HPDE6-E6E7 (cell line): ENCODE results near the gene CCDC7.
"Not testable (repeated sequence)": the region's sequence is repeated elsewhere in the genome, so short reads cannot be mapped to it uniquely, and the experiment has no call there.

ENCODE experiments used
- DNase-seq: peaks from one replicate; pipeline ENCODE4 v3.0.0; 2011; ENCODE audit warnings: missing footprints; ENCODE audit errors: extremely low spot score

The CCDC7 gene

GRCh38 chr10:32887481-32887880 is 441.5 kb downstream of the CCDC7 start:
- DNase-seq, result no peak

- DNase-seq, result no peak
These were observed 442.4 kb downstream of the CCDC7 start for GRCh38 chr10:32888161-32888927.

- DNase-seq, result no peak
These were observed 443.8 kb downstream of the CCDC7 start for GRCh38 chr10:32889631-32890212.

- no peak for DNase-seq
These were observed 444.5 kb downstream of the CCDC7 start for GRCh38 chr10:32890444-32890843.

GRCh38 chr10:32891261-32891660 is 445.3 kb downstream of the CCDC7 start:
- no peak for DNase-seq

GRCh38 chr10:32893434-32893833 is 447.5 kb downstream of the CCDC7 start:
- DNase-seq, result no peak

- no peak for DNase-seq
These were observed 448.1 kb downstream of the CCDC7 start for GRCh38 chr10:32893916-32894664.

- not testable (repeated sequence) for DNase-seq
These were observed 449.4 kb downstream of the CCDC7 start for GRCh38 chr10:32895200-32895968.

GRCh38 chr10:32901815-32902214 is 455.9 kb downstream of the CCDC7 start:
- no peak for DNase-seq

- DNase-seq, result no peak
These were observed 459.5 kb downstream of the CCDC7 start for GRCh38 chr10:32905466-32905865.

- DNase-seq, result no peak
These were observed 460.7 kb downstream of the CCDC7 start for GRCh38 chr10:32906595-32906994.

- no peak for DNase-seq
These were observed 463.5 kb downstream of the CCDC7 start for GRCh38 chr10:32909456-32909855.

GRCh38 chr10:32909970-32910369 is 464.0 kb downstream of the CCDC7 start:
- not testable (repeated sequence) for DNase-seq

GRCh38 chr10:32911285-32912016 is 465.5 kb downstream of the CCDC7 start:
- no peak for DNase-seq

- DNase-seq, result not testable (repeated sequence)
These were observed 471.9 kb downstream of the CCDC7 start for GRCh38 chr10:32917817-32918216.

GRCh38 chr10:32922170-32922569 is 476.2 kb downstream of the CCDC7 start:
- DNase-seq, result no peak

GRCh38 chr10:32923134-32923533 is 477.2 kb downstream of the CCDC7 start:
- no peak for DNase-seq

GRCh38 chr10:32923849-32924248 is 477.9 kb downstream of the CCDC7 start:
- DNase-seq, result no peak
